Measurements from ENCODE around the gene GRAMD4.

Gene GRAMD4

GRCh38 chr22:46691571-46691970 is 71.4 kb downstream of the GRAMD4 start:
- H3K4me3 ChIP-seq (ENCODE audit: low read depth, low read length): no peak overlapping the region
- no peak for TF ChIP-seq CTCF (IDR thresholded peaks at IDR 0.05; ENCODE audit: borderline replicate concordance, insufficient read depth, low read depth, low read length)

DNA sequence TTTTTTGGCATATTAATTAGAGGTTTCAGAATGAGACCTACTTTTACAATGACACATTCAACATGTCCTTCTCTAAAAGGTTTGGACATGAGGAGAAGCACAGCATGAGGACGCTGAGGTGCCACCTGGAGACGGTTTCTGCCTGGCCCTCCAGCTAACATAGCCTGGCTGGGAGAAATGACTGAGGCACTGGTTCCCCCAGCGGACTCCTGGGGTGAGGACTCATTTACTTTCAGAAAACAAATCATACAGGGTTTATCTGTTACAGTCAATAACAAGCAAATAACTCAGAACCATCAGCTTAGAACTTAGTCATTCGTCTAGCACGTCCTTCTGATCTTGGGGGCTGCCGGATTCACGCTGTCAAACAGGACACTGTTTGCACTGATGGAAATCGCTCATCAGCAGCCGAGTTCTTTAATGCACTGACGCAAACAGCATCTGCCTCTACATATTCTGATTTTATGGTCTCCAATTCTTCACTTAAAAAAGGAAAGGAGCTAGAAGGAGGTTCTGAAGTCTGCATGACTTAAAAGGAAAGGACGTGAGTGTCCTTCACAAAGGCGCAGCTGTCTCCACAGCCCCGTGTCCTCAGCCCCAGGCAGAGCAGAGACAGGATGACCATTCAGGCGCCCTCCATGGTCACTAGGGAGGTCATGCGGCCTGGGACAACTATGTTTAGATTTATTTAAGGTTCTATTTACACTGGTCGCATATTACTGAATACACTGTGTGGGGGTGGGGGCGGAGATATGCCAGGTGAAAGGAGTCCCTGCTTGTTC is 73.6 kb downstream of the GRAMD4 start:
- H3K4me3 ChIP-seq (ENCODE audit: low read depth, low read length): no peak overlapping the region
- TF ChIP-seq CTCF (IDR thresholded peaks at IDR 0.05; ENCODE audit: borderline replicate concordance, insufficient read depth, low read depth, low read length): no peak

GRCh38 chr22:46694416-46695170 is 74.4 kb downstream of the GRAMD4 start:
- no peak for TF ChIP-seq CTCF (IDR thresholded peaks at IDR 0.05; ENCODE audit: borderline replicate concordance, insufficient read depth, low read depth, low read length)
- no peak overlapping the region for H3K4me3 ChIP-seq (ENCODE audit: low read depth, low read length)

GRCh38 chr22:46695346-46696228 is 75.4 kb downstream of the GRAMD4 start:
- H3K4me3 ChIP-seq (ENCODE audit: low read depth, low read length): no peak overlapping the region
- no peak for TF ChIP-seq CTCF (IDR thresholded peaks at IDR 0.05; ENCODE audit: borderline replicate concordance, insufficient read depth, low read depth, low read length)

- no peak overlapping the region for H3K4me3 ChIP-seq (ENCODE audit: low read depth, low read length)
- TF ChIP-seq CTCF (IDR thresholded peaks at IDR 0.05; ENCODE audit: borderline replicate concordance, insufficient read depth, low read depth, low read length): no peak
Measured at GRCh38 chr22:46696229-46696518, 76.0 kb downstream of the GRAMD4 start.

- TF ChIP-seq CTCF (IDR thresholded peaks at IDR 0.05; ENCODE audit: borderline replicate concordance, insufficient read depth, low read depth, low read length): no peak
- H3K4me3 ChIP-seq (ENCODE audit: low read depth, low read length): no peak overlapping the region
Measured at GRCh38 chr22:46696614-46697013, 76.4 kb downstream of the GRAMD4 start.

Data from GM12875 (cell line).